Cardiac fibroblast (primary cell): ENCODE data around the gene LYRM7.
"Not testable (repeated sequence)": the region's sequence is repeated elsewhere in the genome, so short reads cannot be mapped to it uniquely, and the experiment has no call there.

Source experiments
- DNase-seq, 2 donors: peaks; one replicate each; pipeline versions ENCODE4 v3.0.0 to v3.0.0-alpha.2; 2010; ENCODE audit warnings: low read depth in 2 of 2
- H3K4me3 ChIP-seq, 2 donors: replicated peaks in 1 of 2; 1 replicate in 1 of 2; 2 replicates in 1 of 2; pipeline ENCODE4 v1.5.1; 2011; ENCODE audit warnings: low read depth in 2 of 2, low read length in 2 of 2, mild to moderate bottlenecking in 2 of 2, moderate library complexity in 1 of 2
- CTCF ChIP-seq: IDR thresholded peaks from one replicate; pipeline ENCODE4 v1.5.1; 2011; ENCODE audit warnings: low read depth, mild to moderate bottlenecking, low read length, inconsistent platforms

The LYRM7 gene

DNA sequence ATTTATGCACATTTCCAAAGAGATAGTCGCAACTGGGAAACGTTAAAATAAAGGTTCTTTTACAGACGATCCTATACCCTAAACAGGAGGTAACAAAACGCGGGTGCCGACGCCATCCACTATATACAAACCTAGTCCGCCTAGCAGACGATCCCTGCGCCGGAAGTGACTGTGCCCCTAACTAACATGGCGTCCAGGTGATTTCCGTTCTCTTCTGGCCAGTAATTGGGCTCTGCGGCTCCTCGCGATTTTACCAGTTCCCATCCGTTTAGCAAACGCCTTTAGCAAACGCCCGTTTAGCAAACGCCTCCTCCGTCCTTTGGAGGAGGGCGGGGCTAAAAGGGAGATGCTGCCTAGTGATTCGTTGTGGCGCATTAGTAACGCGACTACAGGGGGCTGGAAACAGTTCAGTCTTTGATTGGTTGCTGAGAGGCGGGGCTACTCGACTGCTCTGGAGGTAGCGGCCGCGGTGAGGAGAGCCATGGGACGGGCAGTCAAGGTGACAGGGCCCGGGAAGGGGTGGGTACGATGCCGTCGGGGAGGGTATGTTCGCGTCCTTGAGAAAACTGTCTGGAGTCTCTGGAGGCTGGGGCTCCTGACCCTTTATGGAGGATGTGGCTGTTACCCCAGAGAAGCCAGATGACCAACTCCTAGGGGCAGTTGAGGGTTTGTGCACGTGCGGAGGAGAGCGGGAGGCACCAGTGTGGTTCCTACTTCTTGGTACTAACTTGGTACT, at the start of gene LYRM7:
Gene LYRM7, plus strand, starts transcription at position 405 of the 736 bp plus-strand sequence. Its CDS starts 77 bp downstream, at position 482.
- no peak for TF ChIP-seq CTCF
- DNase-seq, result peak; percentile 99
- peak within 1 kb of the TSS; percentile 67 for H3K4me3 ChIP-seq

DNA sequence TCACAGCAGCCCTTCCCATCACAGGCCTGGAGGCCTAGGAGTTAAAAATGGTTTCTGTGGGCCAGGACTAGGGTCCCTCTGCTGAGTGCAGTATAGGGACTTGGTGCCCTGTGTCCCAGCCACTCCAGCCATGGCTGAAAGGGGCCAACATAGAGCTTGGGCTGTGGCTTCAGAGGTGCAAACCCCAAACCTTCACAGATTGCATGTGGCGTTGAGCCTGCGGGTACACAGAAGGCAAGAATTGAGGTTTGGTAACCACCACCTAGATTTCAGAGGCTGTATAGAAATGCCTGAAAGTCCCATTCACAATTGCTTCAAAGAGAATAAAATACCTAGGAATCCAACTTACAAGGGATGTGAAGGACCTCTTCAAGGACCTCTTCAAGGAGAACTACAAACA, 43.5 kb upstream of the LYRM7 start:
- H3K4me3 ChIP-seq, DNase-seq: not testable (repeated sequence)

- H3K4me3 ChIP-seq, result no peak overlapping the region
- no peak for TF ChIP-seq CTCF
- no peak for DNase-seq
These were observed 41.4 kb upstream of the LYRM7 start for GRCh38 chr5:131129306-131129705.

DNA sequence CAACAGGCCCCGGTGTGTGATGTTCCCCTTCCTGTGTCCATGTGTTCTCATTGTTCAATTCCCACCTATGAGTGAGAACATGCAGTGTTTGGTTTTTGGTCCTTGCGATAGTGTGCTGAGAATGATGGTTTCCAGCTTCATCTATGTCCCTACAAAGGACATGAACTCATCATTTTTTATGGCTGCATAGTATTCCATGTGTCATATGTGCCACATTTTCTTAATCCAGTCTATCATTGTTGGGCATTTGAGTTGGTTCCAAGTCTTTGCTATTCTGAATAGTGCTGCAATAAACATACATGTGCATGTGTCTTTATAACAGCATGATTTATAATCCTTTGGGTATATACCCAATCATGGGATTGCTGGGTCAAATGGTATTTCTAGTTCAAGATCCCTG, 37.7 kb upstream of the LYRM7 start:
- H3K4me3 ChIP-seq, DNase-seq: not testable (repeated sequence)

DNA sequence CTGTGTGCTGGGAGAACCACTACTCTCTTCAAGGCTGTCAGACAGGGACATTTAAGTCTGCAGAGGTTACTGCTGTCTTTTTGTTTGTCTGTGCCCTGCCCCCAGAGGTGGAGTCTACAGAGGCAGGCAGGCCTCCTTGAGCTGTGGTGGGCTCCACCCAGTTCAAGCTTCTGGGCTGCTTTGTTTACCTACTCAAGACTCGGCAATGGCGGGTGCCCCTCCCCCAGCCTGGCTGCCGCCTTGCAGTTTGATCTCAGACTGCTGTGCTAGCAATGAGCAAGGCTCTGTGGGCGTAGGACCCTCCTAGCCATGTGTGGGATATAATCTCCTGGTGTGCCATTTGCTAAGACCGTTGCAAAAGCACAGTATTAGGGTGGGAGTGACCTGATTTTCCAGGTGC, 32.3 kb upstream of the LYRM7 start:
- not testable (repeated sequence) for DNase-seq, H3K4me3 ChIP-seq

DNA sequence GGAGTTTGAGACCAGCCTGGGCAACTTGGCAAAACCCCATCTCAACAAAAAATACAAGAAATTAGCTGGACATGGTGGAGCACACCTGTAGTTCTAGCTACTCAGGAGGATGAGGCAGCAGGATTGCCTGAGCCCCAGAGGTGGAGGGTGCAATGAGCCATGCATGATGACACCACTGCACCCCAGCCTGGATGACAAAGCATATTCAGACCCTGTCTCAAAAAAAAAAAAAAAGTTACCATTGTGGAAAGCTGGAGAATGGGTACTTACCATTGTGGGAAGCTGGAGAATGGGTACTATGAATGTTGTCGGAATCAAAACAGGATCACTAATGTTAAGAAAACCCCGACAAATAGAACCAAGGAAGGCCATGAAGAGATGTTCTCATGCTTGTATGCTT, 31.4 kb upstream of the LYRM7 start:
- DNase-seq, result no peak
- no peak overlapping the region for H3K4me3 ChIP-seq
- TF ChIP-seq CTCF, result no peak

GRCh38 chr5:131142970-131143617, 27.6 kb upstream of the LYRM7 start:
- H3K4me3 ChIP-seq, result no peak overlapping the region
- no peak for TF ChIP-seq CTCF
- no peak for DNase-seq

GRCh38 chr5:131147258-131147657, 23.5 kb upstream of the LYRM7 start:
- TF ChIP-seq CTCF, result no peak
- no peak overlapping the region for H3K4me3 ChIP-seq
- DNase-seq, result no peak
